Measurements from ENCODE around the gene ADAMTS18. TPM values are rescaled to one million over a fixed set of nuclear protein-coding genes. Genes with fewer than 3 reads are reported as not detected.

Gene ADAMTS18
- total RNA-seq, 6 experiments from 2014 or later, result not detected

DNA sequence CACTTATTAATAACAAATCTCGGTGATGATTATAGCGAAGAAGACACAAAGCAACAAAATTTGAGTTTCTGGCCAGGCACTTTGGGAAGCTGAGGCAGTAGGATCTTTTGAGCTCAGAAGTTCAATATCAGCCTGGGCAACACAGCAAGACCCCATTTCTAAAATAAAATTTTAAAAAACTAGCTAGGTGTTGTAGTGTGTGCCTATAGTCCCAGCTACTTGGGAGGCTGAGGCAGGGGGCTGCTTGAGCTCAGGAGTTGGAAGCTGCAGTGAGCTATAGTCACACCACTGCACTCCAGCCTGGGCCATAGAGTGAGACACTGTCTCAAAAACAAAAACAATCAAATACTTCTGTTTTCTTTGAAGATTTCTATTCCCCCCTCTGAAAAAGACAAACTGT, 130.7 kb downstream of the ADAMTS18 start:
- Mint-ChIP-seq H3K27ac (no peak overlapping the region), H3K4me3 (no peak overlapping the region), H3K4me1 (ENCODE audit: low read depth) (no peaks in the 10 kb centered on the region), H3K36me3 (ENCODE audit: low read depth) (peaks cover 8% of the 10 kb centered on the region; the same call in 1 of the 2 replicates), H3K9me3 (peaks cover 9% of the 10 kb centered on the region), H3K27me3 (ENCODE audit: insufficient read depth) (no peaks in the 10 kb centered on the region; the same call in 1 of the 2 replicates)
- no peak for DNase-seq
- TF ChIP-seq, protein P1, sequence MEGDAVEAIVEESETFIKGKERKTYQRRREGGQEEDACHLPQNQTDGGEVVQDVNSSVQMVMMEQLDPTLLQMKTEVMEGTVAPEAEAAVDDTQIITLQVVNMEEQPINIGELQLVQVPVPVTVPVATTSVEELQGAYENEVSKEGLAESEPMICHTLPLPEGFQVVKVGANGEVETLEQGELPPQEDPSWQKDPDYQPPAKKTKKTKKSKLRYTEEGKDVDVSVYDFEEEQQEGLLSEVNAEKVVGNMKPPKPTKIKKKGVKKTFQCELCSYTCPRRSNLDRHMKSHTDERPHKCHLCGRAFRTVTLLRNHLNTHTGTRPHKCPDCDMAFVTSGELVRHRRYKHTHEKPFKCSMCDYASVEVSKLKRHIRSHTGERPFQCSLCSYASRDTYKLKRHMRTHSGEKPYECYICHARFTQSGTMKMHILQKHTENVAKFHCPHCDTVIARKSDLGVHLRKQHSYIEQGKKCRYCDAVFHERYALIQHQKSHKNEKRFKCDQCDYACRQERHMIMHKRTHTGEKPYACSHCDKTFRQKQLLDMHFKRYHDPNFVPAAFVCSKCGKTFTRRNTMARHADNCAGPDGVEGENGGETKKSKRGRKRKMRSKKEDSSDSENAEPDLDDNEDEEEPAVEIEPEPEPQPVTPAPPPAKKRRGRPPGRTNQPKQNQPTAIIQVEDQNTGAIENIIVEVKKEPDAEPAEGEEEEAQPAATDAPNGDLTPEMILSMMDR (IDR thresholded peaks at IDR 0.05), result no peak

DNA sequence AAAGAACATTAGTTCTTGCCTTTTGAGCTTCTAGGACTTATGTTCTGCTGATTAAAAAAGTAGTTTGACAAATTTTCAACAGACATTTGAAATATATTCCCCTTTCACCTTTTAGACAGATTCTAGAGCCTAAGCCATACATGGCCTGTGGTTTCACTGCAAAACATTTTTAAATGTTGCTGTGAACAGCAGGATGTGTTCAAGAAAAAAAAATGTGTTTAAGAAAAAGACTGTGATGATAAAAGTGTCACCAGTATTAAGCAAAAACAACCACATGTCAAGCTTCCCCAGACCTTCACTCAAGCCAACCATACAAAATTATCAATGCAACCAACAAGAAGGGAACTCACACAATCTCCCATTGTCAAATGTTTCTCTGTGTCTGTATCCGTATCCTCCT, 132.2 kb downstream of the ADAMTS18 start:
- peaks cover 5% of the 10 kb centered on the region; the same call in 1 of the 2 replicates for H3K4me1 Mint-ChIP-seq (ENCODE audit: low read depth)
- no peak overlapping the region for H3K27ac Mint-ChIP-seq

DNA sequence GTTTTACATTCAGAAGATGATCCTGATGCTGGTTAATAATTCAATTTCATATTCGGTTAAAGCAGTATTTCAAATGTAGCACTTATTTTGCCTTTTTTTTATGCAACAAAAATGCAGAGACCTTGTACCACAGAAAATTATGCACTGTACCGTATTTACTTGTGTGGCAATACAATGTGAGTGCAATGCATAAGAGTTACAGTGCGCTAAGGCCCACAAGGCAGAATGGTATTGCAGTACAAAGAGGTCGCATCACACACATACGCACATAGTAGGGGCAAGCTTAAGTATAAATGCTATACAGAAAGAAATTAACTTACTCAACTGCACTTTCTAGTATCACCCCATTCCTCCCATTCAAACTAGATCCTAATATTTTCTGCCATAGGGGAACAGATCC, 132.6 kb downstream of the ADAMTS18 start:
- TF ChIP-seq, protein P1 (IDR thresholded peaks at IDR 0.05), result no peak
- no peak overlapping the region for H3K4me3 Mint-ChIP-seq
- peaks cover 5% of the 10 kb centered on the region; the same call in 1 of the 2 replicates for H3K4me1 Mint-ChIP-seq (ENCODE audit: low read depth)
- no peak for DNase-seq
- peaks cover 8% of the 10 kb centered on the region; the same call in 1 of the 2 replicates for H3K36me3 Mint-ChIP-seq (ENCODE audit: low read depth)
- no peaks in the 10 kb centered on the region; the same call in 1 of the 2 replicates for H3K27me3 Mint-ChIP-seq (ENCODE audit: insufficient read depth)
- no peak overlapping the region for H3K27ac Mint-ChIP-seq
- H3K9me3 Mint-ChIP-seq, result peaks cover 9% of the 10 kb centered on the region

More for the DNA sequence above, 132.2 kb downstream of the ADAMTS18 start:
- Mint-ChIP-seq H3K4me3 (no peak overlapping the region), H3K9me3 (peaks cover 9% of the 10 kb centered on the region), H3K27me3 (ENCODE audit: insufficient read depth) (no peaks in the 10 kb centered on the region; the same call in 1 of the 2 replicates), H3K36me3 (ENCODE audit: low read depth) (peaks cover 8% of the 10 kb centered on the region; the same call in 1 of the 2 replicates)
- no peak for DNase-seq
- TF ChIP-seq, protein P1 (IDR thresholded peaks at IDR 0.05), result no peak

DNA sequence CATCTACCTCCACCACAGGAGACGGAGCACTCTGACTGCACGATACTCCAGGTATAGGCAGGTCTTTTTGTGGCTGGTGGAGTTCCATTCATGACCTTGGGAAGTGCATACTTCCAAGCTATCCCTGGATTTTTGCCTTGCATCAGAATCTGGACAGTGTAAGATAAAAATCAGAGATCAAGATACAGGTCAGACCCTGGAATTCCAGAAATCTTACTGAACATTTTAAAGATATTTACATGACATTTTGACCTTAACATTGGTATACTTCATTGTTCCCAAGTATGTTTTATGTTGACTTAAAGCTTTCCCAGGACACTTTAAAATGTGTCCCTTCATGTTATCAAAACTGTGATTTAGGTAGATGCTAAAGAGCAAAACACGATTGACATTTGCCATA, 134.6 kb downstream of the ADAMTS18 start:
- H3K4me1 Mint-ChIP-seq (ENCODE audit: low read depth), result peaks cover 5% of the 10 kb centered on the region; the same call in 1 of the 2 replicates
- no peak overlapping the region for H3K4me3 Mint-ChIP-seq
- no peak for DNase-seq
- no peaks in the 10 kb centered on the region; the same call in 1 of the 2 replicates for H3K27me3 Mint-ChIP-seq (ENCODE audit: insufficient read depth)
- TF ChIP-seq, protein P1 (IDR thresholded peaks at IDR 0.05), result no peak
- H3K36me3 Mint-ChIP-seq (ENCODE audit: low read depth), result peaks cover 3% of the 10 kb centered on the region; the same call in 1 of the 2 replicates
- H3K27ac Mint-ChIP-seq, result no peak overlapping the region
- peaks cover 9% of the 10 kb centered on the region for H3K9me3 Mint-ChIP-seq

DNA sequence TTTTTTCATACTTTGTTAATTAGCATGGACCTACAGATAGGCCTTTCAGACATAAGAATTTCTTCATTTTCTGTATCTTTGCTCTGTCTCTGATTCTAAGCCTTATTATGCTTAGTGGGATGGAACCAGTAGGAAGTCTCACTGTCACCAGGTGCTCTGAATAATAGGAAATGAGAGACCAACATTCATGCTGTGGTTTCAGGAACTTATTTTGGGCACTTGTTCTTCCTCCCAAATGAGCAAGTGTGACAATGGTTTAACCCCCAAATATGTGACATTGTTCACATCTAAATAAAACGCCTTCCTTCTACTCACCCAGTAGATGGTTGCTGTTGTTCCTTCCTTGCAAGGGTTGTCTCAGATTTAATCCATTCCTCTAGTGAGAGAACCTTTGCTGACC, 135.4 kb downstream of the ADAMTS18 start:
- H3K27me3 Mint-ChIP-seq (ENCODE audit: insufficient read depth), result no peaks in the 10 kb centered on the region
- no peaks in the 10 kb centered on the region; the same call in 1 of the 2 replicates for H3K36me3 Mint-ChIP-seq (ENCODE audit: low read depth)
- no peak overlapping the region for H3K4me3 Mint-ChIP-seq
- no peak for DNase-seq
- H3K9me3 Mint-ChIP-seq, result peaks cover 9% of the 10 kb centered on the region
- TF ChIP-seq, protein P1 (IDR thresholded peaks at IDR 0.05), result no peak
- no peak overlapping the region for H3K27ac Mint-ChIP-seq
- peaks cover 5% of the 10 kb centered on the region; the same call in 1 of the 2 replicates for H3K4me1 Mint-ChIP-seq (ENCODE audit: low read depth)
